ENCODE results near the gene CNTNAP2.

DNA sequence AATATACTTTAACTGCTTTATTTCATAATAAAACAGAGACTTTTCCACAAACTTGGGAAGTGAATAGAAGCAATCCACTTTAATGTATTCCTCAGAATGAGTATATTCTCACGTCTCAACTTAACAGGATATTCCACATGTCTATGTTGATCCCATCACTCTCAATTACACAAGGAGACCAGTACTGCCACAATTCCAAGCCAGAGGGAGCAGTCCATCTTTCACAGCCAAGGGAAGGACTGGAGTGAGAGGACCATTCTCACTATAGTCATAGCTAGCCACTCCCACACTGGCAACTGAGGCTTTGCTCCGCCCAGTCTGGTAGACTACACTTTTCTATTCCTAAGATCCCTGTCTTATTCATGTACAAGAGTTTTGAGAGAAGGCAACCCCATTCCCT is 553.9 kb downstream of the CNTNAP2 start:
- TF ChIP-seq CTCF (IDR thresholded peaks at IDR 0.05), result no peak
- TF ChIP-seq POLR2A (IDR thresholded peaks at IDR 0.05), result no peak
- no peak for TF ChIP-seq EP300 (IDR thresholded peaks at IDR 0.05)
